IPS-18c (cell line): ENCODE data around the gene SLC9A8.
"Not testable (repeated sequence)": the region's sequence is repeated elsewhere in the genome, so short reads cannot be mapped to it uniquely, and the experiment has no call there.

Source experiments
- H3K4me3 ChIP-seq: 2 replicates; pipeline ENCODE4 v1.7.0; 2013; ENCODE audit warnings: low read depth, mild to moderate bottlenecking, low read length, moderate library complexity; ENCODE audit not compliant: insufficient read depth
- H3K9me3 ChIP-seq: one replicate; pipeline ENCODE4 v1.6.1; 2013; ENCODE audit warnings: mild to moderate bottlenecking, low read length, moderate library complexity; ENCODE audit not compliant: control insufficient read depth, insufficient read depth

SLC9A8 gene

GRCh38 chr20:49891476-49892110 lies 79.0 kb downstream of the SLC9A8 start:
- no peaks in the 10 kb centered on the region for H3K9me3 ChIP-seq
- H3K4me3 ChIP-seq, result no peak overlapping the region

- no peak overlapping the region for H3K4me3 ChIP-seq
These were observed 79.6 kb downstream of the SLC9A8 start for GRCh38 chr20:49892260-49892659.

GRCh38 chr20:49892817-49893216 lies 80.2 kb downstream of the SLC9A8 start:
- Histone ChIP-seq H3K4me3 (no peak overlapping the region), H3K9me3 (no peaks in the 10 kb centered on the region)

More at GRCh38 chr20:49892260-49892659, 79.6 kb downstream of the SLC9A8 start:
- no peaks in the 10 kb centered on the region for H3K9me3 ChIP-seq

- Histone ChIP-seq H3K9me3 (no peaks in the 10 kb centered on the region), H3K4me3 (no peak overlapping the region)
These were observed 80.8 kb downstream of the SLC9A8 start for GRCh38 chr20:49893242-49894072.

- no peak overlapping the region for H3K4me3 ChIP-seq
- H3K9me3 ChIP-seq, result no peaks in the 10 kb centered on the region
These were observed 81.4 kb downstream of the SLC9A8 start for GRCh38 chr20:49894073-49894470.

- H3K9me3 ChIP-seq, H3K4me3 ChIP-seq: not testable (repeated sequence)
These were observed 83.0 kb downstream of the SLC9A8 start for GRCh38 chr20:49895474-49896093.

- H3K9me3 ChIP-seq, result no peaks in the 10 kb centered on the region
- H3K4me3 ChIP-seq, result no peak overlapping the region
These were observed 83.6 kb downstream of the SLC9A8 start for GRCh38 chr20:49896204-49896603.

GRCh38 chr20:49899541-49900383 lies 87.1 kb downstream of the SLC9A8 start:
- Histone ChIP-seq H3K4me3 (no peak overlapping the region), H3K9me3 (no peaks in the 10 kb centered on the region)

- no peak overlapping the region for H3K4me3 ChIP-seq
- no peaks in the 10 kb centered on the region for H3K9me3 ChIP-seq
These were observed 89.0 kb downstream of the SLC9A8 start for GRCh38 chr20:49901588-49901987.

GRCh38 chr20:49904440-49905214 lies 92.0 kb downstream of the SLC9A8 start:
- H3K4me3 ChIP-seq, result no peak overlapping the region
- no peaks in the 10 kb centered on the region for H3K9me3 ChIP-seq

GRCh38 chr20:49905415-49906091 lies 92.9 kb downstream of the SLC9A8 start:
- Histone ChIP-seq H3K9me3 (no peaks in the 10 kb centered on the region), H3K4me3 (no peak overlapping the region)

GRCh38 chr20:49906101-49906604 lies 93.5 kb downstream of the SLC9A8 start:
- Histone ChIP-seq H3K9me3 (no peaks in the 10 kb centered on the region), H3K4me3 (no peak overlapping the region)

- Histone ChIP-seq H3K4me3 (no peak overlapping the region), H3K9me3 (no peaks in the 10 kb centered on the region)
These were observed 94.1 kb downstream of the SLC9A8 start for GRCh38 chr20:49906615-49907154.

GRCh38 chr20:49907405-49908257 lies 95.0 kb downstream of the SLC9A8 start:
- Histone ChIP-seq H3K4me3 (no peak overlapping the region), H3K9me3 (no peaks in the 10 kb centered on the region)

GRCh38 chr20:49908258-49908565 lies 95.6 kb downstream of the SLC9A8 start:
- Histone ChIP-seq H3K4me3 (no peak overlapping the region), H3K9me3 (no peaks in the 10 kb centered on the region)
